IPS-18c (cell line): ENCODE data around the gene FAM171A2.
"Not testable (repeated sequence)": the region's sequence is repeated elsewhere in the genome, so short reads cannot be mapped to it uniquely, and the experiment has no call there.

Experiments used
- H3K4me3 ChIP-seq: 2 replicates; pipeline ENCODE4 v1.7.0; 2013; ENCODE audit warnings: low read depth, mild to moderate bottlenecking, low read length, moderate library complexity; ENCODE audit not compliant: insufficient read depth
- H3K9me3 ChIP-seq: one replicate; pipeline ENCODE4 v1.6.1; 2013; ENCODE audit warnings: mild to moderate bottlenecking, low read length, moderate library complexity; ENCODE audit not compliant: control insufficient read depth, insufficient read depth

Gene FAM171A2

DNA sequence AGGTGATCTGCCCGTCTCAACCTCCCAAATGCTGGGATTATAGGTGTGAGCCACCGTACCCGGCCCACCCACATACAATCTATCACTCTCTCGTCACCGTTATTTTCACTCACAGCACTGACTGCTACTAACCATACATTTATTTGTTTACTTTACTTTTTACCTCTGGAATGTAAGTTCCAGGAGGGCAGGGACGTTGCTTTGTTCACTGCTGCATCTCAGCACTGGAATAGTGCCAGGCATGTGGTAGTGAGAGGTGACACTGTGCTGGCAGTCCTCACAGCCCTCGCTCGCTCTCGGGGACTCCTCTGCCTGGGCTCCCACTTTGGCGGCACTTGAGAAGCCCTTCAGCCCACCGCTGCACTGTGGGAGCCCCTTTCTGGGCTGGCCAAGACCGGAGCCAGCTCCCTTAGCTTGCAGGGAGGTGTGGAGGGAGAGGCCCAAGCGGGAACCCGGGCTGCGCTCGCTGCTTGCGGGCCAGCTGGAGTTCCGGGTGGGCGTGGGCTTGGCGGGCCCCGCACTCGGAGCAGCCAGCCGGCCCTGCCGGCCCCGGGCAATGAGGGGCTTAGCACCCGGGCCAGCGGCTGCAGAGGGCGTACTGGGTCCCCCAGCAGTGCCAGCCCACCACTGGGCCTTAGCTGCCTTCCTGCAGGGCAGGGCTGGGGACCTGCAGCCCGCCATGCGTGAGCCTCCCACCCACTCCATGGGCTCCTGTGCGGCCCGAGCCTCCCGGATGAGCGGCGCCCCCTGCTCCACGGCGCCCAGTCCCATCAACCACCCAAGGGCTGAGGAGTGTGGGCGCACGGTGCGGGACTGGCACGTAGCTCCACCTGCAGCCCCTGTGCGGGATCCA is 5.0 kb upstream of the FAM171A2 start:
- not testable (repeated sequence) for H3K4me3 ChIP-seq, H3K9me3 ChIP-seq

DNA sequence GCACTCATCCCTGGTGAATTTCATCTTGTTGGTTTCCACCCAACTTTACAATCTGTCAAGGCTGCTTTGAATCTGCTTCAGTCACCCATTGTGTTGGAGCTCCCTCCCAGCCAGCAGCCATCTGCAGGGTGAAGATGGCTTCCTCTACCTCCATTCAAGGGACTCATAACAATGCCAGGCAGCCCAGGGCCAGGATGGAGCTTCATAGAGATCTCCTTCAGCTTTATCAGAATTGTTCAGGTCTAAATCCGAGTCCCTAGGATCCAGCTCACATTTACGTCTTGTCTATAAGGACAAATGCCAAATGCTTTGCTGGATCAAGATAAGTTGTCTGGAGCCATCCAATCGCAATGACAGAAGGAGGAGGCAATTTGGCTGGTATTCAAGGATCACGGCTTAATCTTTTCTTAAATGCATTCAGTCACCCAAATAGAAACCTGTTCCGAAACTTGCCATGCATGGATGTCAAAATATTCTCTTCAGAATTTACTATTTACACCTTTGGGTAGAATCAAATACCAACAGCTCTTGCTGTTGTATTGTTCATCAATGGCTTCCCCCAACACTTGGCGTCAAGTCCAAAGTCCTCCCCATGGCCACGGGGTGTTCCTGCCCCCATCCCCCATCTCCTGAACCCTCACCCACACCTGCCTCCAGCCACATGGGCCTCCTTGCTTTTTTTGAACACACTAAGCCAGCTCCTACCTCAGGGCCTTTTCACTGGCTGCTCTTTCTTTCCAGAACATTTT is 3.8 kb upstream of the FAM171A2 start:
- H3K4me3 ChIP-seq = no peak overlapping the region

DNA sequence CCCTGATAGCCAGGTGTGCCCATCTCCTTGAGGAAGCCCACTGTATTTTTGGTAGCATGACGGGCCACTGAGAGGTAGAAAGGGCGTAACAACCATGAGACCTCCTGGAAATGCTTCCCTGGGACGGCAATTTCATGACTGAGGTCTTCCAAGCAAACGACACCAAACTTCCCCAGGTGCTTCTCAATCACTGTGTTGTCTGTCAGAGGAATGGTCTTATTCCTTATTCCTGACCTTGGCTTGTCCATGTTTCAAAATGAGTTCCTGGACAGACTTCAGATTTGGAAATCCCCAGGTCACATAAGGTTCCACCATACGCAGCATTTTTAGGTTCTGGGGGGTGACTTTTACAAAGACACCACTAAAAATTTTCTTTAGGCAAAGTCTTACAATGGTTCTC is 1.4 kb upstream of the FAM171A2 start:
- H3K4me3 ChIP-seq, H3K9me3 ChIP-seq: not testable (repeated sequence)

More for the DNA sequence above, 3.8 kb upstream of the FAM171A2 start:
- peaks cover 4% of the 10 kb centered on the region for H3K9me3 ChIP-seq

DNA sequence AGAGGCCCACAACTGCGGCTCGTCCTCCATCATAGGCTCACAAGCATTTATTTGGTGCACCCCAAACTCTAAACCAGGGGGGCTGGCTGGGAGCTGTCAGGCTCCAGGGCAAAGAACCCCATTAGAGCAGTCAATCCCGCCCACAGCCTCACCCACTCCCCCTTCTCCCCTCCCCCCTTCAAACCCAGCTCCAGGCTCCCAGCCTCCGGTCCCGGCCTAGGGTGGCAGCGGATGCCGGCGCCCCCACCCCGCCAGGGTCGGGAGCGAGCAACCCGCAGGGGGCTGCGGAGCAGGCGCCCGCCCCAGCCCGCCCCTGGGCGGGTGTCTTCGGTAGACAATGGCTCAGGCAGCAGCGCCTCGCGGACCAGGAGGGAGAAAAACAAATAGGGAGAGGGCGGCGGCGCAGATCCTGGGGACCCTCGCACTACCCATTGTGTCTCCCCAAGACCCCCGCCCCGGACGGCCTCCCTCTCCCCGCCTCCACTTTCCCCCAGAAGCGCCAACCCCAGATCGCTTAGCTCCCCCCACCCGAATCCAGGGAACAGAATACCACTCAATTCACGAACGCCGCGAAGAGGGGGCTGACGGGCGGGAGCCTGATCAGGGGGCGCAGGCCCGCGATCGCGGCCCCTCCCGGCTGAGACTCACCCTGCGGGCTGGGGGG is 572 bp downstream of the FAM171A2 start:
- peak overlapping the region; percentile 77 for H3K4me3 ChIP-seq
- H3K9me3 ChIP-seq = peaks cover 4% of the 10 kb centered on the region

DNA sequence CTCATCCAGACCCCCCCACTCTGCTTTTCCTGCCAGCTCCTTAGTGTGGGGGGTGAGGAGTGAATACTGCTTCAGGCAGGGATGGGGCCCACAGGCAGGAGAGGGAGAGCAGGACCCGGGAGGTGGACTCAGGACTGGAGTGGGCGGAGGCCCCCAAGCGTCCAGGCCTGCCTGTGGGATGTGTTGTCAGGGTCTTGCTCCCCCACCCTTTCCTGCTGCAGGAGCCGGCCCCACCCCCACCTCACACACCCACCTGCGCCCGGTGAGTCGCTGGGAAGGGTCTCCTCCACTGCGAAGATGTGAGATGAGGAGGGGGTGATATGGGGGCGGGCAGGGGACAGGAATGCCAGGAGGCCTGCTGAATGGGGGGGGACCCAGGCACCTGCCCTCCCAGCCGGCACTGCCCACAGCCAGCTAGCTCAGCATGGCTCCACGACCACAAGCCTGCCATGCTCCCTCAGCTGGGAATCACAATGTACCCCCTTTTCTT is 1.1 kb downstream of the FAM171A2 start:
- peaks cover 4% of the 10 kb centered on the region for H3K9me3 ChIP-seq
- peak overlapping the region; percentile 77 for H3K4me3 ChIP-seq

DNA sequence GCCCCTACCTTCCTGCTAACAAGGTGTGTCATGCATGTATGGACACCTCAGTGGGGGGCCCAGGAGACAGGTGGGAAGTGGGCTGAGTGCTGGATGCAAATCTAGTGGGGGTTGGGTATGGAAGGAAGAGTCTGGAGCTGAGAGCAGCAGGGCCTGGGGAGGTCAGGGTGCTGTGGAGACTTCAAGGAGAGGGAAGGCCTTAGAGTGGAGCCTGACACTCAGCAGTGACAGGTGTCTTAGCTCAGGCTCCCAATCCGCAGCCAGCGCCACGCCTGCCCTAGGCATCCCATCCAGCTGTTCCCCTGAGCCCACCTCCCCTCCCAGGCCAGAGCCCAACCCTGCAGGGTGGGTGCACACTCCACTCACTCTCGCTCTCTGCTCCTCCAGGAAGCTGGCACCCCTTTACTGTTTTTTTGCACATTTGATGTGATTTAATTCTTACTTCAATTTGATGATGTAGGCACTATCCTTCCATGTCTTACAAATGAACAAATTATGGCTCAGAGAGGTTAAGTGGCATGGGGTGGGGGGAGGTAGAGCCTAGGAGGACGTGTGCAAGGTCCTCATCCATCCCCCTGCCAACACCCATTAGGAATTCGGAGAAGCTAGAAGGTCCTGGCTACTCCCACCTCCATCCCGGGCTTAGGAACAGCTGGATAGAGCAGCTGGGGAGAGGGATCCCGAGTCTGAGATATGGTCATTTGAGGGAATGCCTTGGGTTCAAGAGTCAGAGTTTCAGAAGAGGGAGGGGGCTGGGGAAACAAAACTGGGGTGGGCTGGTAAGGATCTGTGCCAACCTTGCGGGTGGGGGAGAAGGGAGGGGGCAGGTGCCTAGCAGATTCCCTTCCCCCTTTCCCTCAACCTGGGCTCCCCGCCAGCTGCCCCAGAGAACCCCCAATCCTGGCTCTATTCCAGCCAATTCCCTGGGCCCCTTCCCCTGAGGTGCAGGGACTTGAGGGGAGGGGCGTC is 2.1 kb downstream of the FAM171A2 start:
- no peak overlapping the region for H3K4me3 ChIP-seq
- H3K9me3 ChIP-seq = peaks cover 4% of the 10 kb centered on the region

DNA sequence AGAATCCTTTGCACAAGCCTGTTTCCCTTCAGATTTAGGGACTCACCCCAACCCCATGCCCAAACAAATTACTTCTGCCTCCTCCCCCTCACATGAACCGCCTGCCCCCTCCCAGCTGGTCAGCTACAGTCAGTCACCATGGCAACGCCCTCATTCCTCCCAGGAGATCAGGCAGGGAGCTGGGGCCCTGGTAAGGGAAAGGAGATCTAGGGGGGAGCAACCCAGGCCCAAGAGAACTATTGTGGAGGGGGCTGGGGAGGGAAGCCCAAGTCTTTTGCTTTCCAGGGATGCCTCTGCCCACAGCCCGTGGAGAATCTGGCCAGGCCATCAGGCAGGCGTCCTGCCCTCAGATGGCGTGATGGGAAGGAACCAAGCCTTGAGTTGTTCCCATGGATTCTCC is 2.8 kb downstream of the FAM171A2 start:
- H3K9me3 ChIP-seq = peaks cover 2% of the 10 kb centered on the region
- no peak overlapping the region; the same call in 1 of the 2 replicates for H3K4me3 ChIP-seq

DNA sequence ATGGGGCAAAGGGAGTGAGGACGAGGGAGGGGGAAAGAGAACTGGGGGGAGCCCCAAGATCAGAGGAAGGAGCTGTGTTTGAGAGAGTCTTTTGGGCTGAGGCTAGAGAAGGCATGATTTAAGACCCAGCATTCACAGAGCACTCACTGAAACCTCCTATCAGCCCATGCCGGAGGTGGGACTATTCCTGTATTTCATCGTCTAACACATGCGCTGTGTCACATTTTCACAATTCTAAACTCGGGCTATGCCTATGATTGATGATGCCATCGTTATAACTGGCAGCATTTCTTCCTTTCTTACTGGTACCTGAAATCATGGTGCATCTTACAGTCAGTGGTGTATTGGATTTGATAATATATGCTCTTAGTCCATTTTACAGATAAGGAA is 3.5 kb downstream of the FAM171A2 start:
- Histone ChIP-seq H3K9me3 (peaks cover 2% of the 10 kb centered on the region), H3K4me3 (no peak overlapping the region)

DNA sequence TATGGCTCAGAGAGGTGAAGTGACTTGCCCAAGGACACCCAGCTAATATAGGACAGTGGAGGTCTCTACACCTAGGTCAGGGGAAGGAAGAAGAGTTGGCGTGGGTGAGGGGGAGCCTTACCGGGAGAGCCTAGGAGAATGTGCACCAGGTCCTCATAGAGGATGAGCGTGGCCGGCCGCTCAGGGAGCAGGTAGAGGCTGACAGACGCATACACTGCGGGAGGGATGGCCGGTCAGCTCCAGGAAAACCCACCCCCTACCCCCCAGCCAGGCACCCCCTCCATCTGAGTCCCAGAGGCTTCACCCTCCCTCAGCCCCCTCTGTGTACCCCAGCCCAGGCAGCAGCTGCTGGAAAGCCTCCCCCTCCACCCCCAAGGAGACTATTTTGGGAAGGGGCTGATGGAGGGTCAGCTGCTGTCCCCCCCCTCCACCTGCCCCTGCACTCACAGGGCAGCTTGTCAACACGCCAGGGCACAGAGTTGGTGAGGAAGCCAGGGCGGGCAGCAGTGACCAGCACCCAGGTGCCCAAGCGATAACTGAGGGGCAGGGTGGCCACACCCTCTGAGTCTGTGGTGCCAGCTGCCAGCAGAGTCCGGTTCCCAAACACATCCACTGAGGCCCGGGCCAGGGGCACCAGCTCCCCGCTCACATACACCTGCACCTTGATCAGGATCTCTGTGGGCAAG is 4.1 kb downstream of the FAM171A2 start:
- H3K4me3 ChIP-seq = no peak overlapping the region
- peaks cover 2% of the 10 kb centered on the region for H3K9me3 ChIP-seq

DNA sequence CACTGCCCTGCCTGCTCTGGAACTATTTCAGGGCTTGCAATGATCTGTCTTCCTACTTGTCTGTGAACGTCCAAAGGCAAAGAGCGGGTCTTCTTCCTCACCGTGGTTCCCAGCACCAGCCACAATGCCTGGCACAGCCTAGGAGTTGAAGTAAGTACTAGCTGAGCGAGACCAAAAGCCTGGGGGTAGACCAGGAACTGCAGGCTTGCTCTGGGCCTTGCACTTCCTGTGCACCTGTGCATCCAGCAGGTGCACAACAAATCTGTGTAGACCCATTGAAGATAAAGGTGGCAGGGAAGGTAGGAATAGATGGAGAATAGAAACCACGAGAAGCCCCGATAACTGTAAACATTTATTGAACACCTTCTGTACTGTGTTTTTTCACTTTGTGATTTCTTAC is 4.6 kb downstream of the FAM171A2 start:
- H3K9me3 ChIP-seq = no peaks in the 10 kb centered on the region
- no peak overlapping the region for H3K4me3 ChIP-seq

DNA sequence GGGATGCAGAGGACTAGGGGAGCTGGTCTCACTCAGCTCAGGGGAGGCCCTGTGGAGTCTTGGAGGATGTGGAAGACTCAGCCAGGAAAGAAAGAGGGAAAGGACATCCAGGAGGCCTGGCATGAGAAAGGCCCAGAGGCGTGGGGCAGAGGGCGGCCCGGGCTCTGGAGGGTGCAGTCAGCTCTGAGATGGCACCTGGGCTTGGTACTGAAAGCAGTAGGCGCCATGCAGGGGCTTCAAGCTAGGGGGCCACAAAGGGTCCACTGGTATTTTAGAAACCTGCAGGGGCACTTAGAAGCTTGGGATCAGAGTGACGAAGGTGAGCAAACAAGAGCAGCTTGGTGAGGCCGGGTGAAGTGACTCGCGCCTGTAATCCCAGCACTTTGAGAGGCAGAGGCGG is 5.6 kb downstream of the FAM171A2 start:
- Histone ChIP-seq H3K9me3 (no peaks in the 10 kb centered on the region), H3K4me3 (no peak overlapping the region)

DNA sequence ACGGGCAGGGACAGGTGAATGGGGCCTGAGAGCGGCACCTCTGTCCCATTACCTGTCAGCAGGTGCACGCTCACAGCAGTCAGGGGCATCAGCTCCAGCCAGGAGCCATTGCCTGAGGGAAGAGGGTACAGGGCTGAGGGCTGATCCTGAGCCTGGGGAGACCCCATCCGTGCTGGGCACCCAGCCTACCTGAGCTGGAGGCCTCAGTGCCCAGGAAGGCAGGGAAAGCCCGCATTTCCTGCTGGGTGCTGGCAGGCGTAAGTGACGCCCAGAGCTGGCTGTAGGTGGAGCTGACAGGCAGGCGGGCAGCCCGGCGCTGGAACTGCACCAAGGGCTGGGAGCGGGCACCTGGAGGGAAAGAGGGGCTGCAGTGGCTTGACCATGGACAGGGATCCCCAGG is 7.4 kb downstream of the FAM171A2 start:
- Histone ChIP-seq H3K9me3 (no peaks in the 10 kb centered on the region), H3K4me3 (no peak overlapping the region)

DNA sequence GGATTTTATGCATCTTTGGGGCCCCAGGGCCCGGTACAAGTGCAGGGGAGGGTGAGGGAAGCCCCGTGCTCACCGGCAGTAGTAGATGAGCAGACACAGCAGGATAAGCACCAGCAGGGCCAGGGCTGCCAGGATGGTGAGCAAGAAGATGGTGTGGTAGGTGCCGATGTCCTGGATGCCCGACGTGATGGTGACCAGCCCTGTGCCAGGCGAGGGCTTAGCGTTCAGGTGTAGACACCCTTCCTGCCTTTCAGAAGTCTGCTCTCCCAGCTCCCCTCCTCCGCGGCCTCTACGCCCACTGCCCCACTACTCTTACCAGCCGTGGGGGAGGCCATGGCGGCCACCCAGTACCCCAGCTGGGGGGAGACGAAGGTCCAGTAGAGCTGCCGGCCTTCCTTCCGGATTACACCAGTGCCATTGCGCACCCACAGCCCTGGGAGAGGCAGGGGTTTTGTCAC is 8.0 kb downstream of the FAM171A2 start:
- H3K9me3 ChIP-seq = no peaks in the 10 kb centered on the region
- no peak overlapping the region for H3K4me3 ChIP-seq

DNA sequence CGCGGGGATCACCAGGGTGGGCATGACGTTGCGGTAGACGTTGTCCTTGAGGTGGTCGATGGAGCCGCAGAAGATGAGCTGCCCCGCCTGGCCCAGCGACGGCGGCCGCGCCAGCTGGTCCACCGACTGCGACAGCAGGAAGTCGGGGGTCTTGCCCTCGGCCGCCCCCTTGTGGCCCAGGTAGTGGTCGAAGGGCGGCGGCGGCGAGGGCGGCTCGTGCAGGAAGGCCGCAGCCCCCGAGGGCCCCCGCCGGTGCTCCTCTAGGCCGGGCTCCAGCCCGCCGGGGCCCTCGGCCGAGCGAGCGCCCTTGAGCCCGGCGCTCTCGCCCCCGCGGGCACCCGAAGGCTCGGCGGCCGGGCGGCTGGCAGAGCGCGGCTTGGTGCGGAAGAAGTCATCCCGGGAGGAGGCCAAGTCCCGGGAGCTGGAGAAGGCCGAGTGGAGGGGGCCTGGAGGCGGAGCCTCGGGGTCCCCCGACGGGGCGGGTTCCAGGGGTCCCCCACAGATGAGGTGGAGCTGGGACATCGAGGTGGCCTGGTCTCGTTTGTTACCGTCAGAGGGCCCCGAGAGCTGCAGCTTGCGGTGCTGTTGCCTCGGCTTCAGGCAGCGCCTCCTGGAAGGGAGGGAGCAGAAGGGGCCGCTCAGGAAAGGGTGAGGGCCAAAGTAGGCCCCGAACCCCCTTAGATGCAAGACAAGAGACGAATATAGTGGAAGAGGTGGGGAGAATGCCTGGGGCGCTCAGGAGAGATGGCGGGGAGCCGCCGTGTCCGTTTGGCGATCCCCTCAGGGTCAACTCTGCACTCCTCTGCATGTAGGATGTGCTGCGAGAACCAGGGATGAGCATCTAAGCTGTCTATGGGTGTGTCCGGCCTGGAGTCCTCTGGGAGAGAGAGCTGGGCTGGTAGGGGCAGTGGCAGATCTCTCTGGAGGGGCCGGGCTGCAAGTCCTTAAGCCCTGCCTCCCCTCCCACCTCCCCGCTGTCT is 8.8 kb downstream of the FAM171A2 start:
- Histone ChIP-seq H3K4me3 (peak overlapping the region; percentile 15; the same call in 1 of the 2 replicates), H3K9me3 (no peaks in the 10 kb centered on the region)

DNA sequence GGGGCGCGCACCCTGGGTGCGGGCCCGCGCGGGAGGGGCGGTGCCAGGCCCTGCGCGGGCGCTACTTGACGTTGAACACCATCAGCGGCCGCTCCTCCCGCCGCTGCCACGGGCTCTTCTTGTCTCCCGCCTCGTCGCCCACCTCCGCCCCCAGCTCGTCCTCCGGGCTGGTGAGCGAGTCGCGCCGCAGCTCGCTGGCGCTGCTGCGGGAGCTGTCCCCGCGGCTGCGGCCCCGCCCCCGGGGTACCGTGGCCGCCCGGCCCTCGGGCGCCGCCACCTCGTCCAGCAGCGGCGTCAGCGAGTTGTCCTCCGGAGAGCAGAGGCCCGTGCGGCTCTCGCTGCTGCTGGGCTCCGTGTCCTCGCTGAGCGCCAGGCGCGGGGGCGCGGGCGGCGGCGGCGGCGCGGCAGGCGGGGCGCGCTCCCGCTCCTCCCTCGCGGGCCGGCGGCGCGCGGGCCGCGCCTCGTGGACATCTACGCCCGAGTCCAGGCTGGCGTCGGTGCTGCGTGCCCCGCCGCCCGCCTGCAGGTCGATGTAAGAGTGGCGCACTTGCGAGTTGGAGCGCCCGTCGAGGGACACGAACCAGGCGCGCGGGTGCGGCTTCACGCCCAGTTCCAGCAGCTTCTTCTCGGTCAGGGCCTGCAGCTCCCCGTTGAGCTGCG is 9.9 kb downstream of the FAM171A2 start:
- Histone ChIP-seq H3K4me3 (peak overlapping the region; percentile 49), H3K9me3 (no peaks in the 10 kb centered on the region)
